ENCODE data around the gene HILPDA.

DNA sequence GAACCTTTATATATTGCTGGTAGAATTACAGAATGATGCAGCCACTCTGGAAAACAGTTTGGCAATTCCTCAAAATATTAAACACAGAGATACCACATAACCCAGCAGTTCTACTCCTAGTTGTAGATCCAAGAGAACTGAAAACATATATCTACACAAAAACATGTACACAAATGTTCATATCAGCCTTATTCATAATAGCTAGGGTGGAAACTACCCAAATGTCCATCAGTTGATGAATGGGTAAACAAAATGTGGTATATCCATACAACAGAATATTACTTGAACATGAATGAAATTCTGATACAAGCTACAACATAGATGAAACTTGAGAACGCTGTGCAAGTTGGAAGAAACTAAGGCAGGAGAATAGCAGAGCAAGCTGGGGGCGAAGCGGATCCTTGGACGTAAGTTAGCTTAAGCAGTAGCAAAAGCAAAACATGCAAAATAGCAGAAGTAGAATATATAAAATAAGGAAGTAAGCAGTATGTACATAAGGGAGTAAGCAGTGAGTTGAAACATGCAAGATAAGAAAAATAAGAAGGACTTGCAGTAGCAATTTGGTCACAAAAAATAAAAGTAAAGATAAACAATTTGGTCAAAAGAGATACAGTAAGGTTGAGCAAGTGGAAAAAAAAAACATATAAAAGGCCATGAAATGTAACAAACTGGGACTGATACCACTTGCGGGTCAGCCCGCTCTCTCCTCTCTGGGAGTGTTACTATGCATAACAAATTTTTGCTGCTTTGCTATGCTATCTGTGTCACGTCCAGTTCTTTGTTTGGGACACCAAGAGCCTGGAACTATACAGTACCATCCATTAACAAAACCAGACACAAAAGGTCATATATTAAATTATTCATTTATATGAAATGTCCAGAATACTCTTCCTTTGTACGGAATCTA lies 18.0 kb upstream of the HILPDA start:
- TF ChIP-seq, protein P1, sequence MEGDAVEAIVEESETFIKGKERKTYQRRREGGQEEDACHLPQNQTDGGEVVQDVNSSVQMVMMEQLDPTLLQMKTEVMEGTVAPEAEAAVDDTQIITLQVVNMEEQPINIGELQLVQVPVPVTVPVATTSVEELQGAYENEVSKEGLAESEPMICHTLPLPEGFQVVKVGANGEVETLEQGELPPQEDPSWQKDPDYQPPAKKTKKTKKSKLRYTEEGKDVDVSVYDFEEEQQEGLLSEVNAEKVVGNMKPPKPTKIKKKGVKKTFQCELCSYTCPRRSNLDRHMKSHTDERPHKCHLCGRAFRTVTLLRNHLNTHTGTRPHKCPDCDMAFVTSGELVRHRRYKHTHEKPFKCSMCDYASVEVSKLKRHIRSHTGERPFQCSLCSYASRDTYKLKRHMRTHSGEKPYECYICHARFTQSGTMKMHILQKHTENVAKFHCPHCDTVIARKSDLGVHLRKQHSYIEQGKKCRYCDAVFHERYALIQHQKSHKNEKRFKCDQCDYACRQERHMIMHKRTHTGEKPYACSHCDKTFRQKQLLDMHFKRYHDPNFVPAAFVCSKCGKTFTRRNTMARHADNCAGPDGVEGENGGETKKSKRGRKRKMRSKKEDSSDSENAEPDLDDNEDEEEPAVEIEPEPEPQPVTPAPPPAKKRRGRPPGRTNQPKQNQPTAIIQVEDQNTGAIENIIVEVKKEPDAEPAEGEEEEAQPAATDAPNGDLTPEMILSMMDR (IDR thresholded peaks at IDR 0.05; ENCODE audit: low read length): no peak
- TF ChIP-seq EZH2 (optimal IDR thresholded peaks at IDR 0.05; ENCODE audit: low read depth, low read length): no peak

All from MM.1S (cell line).